GM12878 (cell line): Measurements from ENCODE around the gene ITSN2. TPM values are rescaled to one million over a fixed set of nuclear protein-coding genes. Genes with fewer than 3 reads are reported as not detected.

Source experiments
- ATAC-seq: fragments of 200-7000 bp; cut with Tn5 transposase; 3 replicates; pipeline ENCODE4 v1.9.1; 2020; ENCODE audit warnings: mild to moderate bottlenecking, moderate library complexity
- BruUV-seq: library from RNA; stranded (reverse); fragments of 400-500 nt; replicated peaks from 2 replicates; lab custom pipeline; 2021; lab: Mats Ljungman, UMichigan
- CTCF ChIA-PET: fragments of 300-600 bp; sonication (Branson Sonifier 250); formaldehyde crosslinking; extraction: SDS; loops from one replicate; lab custom pipeline; 2021; ENCODE audit warnings: inconsistent platforms; lab: Yijun Ruan, JAX
- POLR2A ChIA-PET: fragments of 350-600 bp; formaldehyde crosslinking; extraction: SDS; loops from one replicate; lab custom pipeline; 2021; ENCODE audit warnings: inconsistent platforms; lab: Charles Lee
- RAD21 ChIA-PET: fragments of 300-600 bp; sonication (Branson Sonifier 250); formaldehyde crosslinking; loops from one replicate; lab custom pipeline; 2023; ENCODE audit warnings: antibody characterized with exemption; ENCODE audit not compliant: unreplicated experiment; lab: Charles Lee
- SMC1A ChIA-PET: fragments of 300-600 bp; sonication (Branson Sonifier 250); formaldehyde crosslinking; loops from one replicate; lab custom pipeline; 2023; ENCODE audit not compliant: unreplicated experiment, uncharacterized antibody; lab: Charles Lee
- DNase-seq: peaks from one replicate; pipeline ENCODE4 v3.0.0-alpha.2; 2011; ENCODE audit warnings: low read depth, low spot score
- FAIRE-seq: peaks from 3 replicates; lab custom pipeline; 2011; peaks lifted over from hg19 to GRCh38; lab: Jason Lieb, UNC
- H2AFZ ChIP-seq: 2 replicates; pipeline ENCODE4 v1.6.0; 2011; ENCODE audit warnings: low read depth, low read length, control low read depth; ENCODE audit not compliant: control insufficient read depth
- H3K27ac ChIP-seq: 2 replicates; pipeline ENCODE4 v1.5.1; 2011; ENCODE audit warnings: control low read depth; ENCODE audit not compliant: control insufficient read depth, insufficient read depth
- H3K27me3 ChIP-seq, 2 experiments: replicated peaks in 1 of 2; 2 replicates each; pipeline versions ENCODE4 v1.6.0 to v1.6.1; 2011; ENCODE audit warnings: low read length in 1 of 2; ENCODE audit not compliant: control insufficient read depth in 2 of 2, insufficient read depth in 2 of 2
- H3K36me3 ChIP-seq, 2 experiments: 2 replicates each; pipeline ENCODE4 v1.5.1; 2011; ENCODE audit warnings: low read length in 1 of 2; ENCODE audit not compliant: control insufficient read depth in 2 of 2, insufficient read depth in 2 of 2
- H3K4me1 ChIP-seq: 2 replicates; pipeline ENCODE4 v1.6.1; 2011; ENCODE audit warnings: mild to moderate bottlenecking, low read length, moderate library complexity, mixed read lengths; ENCODE audit not compliant: control insufficient read depth, insufficient read depth
- H3K4me2 ChIP-seq: 2 replicates; pipeline ENCODE4 v1.6.0; 2011; ENCODE audit warnings: control low read depth; ENCODE audit not compliant: control insufficient read depth, insufficient read depth
- H3K4me3 ChIP-seq: fragments of 200-600 bp; sonication (generic); 2 replicates; pipeline ENCODE4 v1.5.1; 2016
- H3K79me2 ChIP-seq: 2 replicates; pipeline ENCODE4 v1.6.0; 2011; ENCODE audit warnings: low read length; ENCODE audit not compliant: control insufficient read depth, insufficient read depth
- H3K9ac ChIP-seq: 2 replicates; pipeline ENCODE4 v1.8.0; 2011; ENCODE audit warnings: low read length, control low read depth, mixed read lengths; ENCODE audit not compliant: control insufficient read depth, insufficient read depth
- H3K9me3 ChIP-seq: replicated peaks from 3 replicates; pipeline ENCODE4 v1.5.1; 2011; ENCODE audit warnings: mild to moderate bottlenecking, low read length; ENCODE audit not compliant: control insufficient read depth, insufficient read depth
- H4K20me1 ChIP-seq: 2 replicates; pipeline ENCODE4 v1.6.0; 2011; ENCODE audit not compliant: control insufficient read depth, insufficient read depth
- ASH2L ChIP-seq: fragments of 300-600, 200-600 bp; sonication (generic); IDR thresholded peaks from 2 replicates; pipeline ENCODE4 v1.6.1; 2017; ENCODE audit warnings: low read depth, mild to moderate bottlenecking, borderline replicate concordance
- PAX8 ChIP-seq: fragments of 450-650 bp; IDR thresholded peaks from 2 replicates; pipeline ENCODE4 v1.6.1; 2017; ENCODE audit warnings: mild to moderate bottlenecking, moderate library complexity
- POU2F2 ChIP-seq: IDR thresholded peaks from 3 replicates; pipeline ENCODE4 v1.6.1; 2011; ENCODE audit warnings: low read depth, mild to moderate bottlenecking, low read length, borderline replicate concordance
- TBL1XR1 ChIP-seq: IDR thresholded peaks from 2 replicates; pipeline ENCODE4 v1.6.1; 2012; ENCODE audit warnings: low read depth, low read length, improper control_type of control experiment
- WGBS: methylation state at CpG from one replicate; pipeline ENCODE4 v1.1.6; 2016; ENCODE audit warnings: low lambda C conversion rate; ENCODE audit not compliant: insufficient replicate concordance, insufficient coverage; ENCODE audit errors: missing lambda C conversion rate; 5-methylcytosine and 5-hydroxymethylcytosine counted together
- in situ Hi-C: fragments of 300-500 bp; cut with MboI; formaldehyde crosslinking; loops from 9 replicates; pipeline ENCODE4 v1.14.3; 2018; ENCODE audit warnings: mixed read lengths
- intact Hi-C: fragments of 100-400 bp; cut with micrococcal nuclease; formaldehyde crosslinking; loops from one replicate; pipeline ENCODE4 v1.14.2; 2022; ENCODE audit not compliant: unreplicated experiment
- polyA plus RNA-seq, 11 experiments: library from polyadenylated mRNA; depleted of rRNA in 4 of 11; unstranded in 6 of 11; stranded (reverse) in 5 of 11; fragments of >200 nt; fragmentation: Nextera tagmentation in 4 of 11; fragmentation: Illumina TruSeq in 1 of 11; extraction: Ambion mirVana in 4 of 11; extraction: Trizol in 1 of 11; gene quantifications; 1 replicate in 1 of 11; 2 replicates in 10 of 11; pipeline versions ENCODE4 v1.2.1 to v1.2.3, GENCODE V29; 2011 to 2016; ENCODE audit warnings: inconsistent platforms in 2 of 11, missing spikeins in 2 of 11, low read depth in 1 of 11
- total RNA-seq, 4 experiments: library from RNA; depleted of rRNA in 3 of 4; stranded (reverse); fragments of >200 nt in 3 of 4; fragmentation: Illumina TruSeq in 1 of 4; extraction: Trizol in 1 of 4; gene quantifications; 2 replicates each; pipeline versions ENCODE4 v1.2.1 to v1.2.3, GENCODE V29; 2013 to 2021
- TF ChIP-seq, protein P1 (sequence below): fragments of 450-650 bp; IDR thresholded peaks from 2 replicates; pipeline ENCODE4 v1.6.1; 2017; ENCODE audit warnings: mild to moderate bottlenecking

Gene ITSN2
- total and polyA plus RNA-seq, 10 of the 15 experiments (the other 5 are each of a cell fraction or from before 2014, with no cell fraction given): 20.5 to 80.0 (median 54.7) TPM

- BruUV-seq: no TSS peak
- RAD21 ChIA-PET: no interaction called here
- WGBS: 77% methylated on average over 9 of the region's 9 CpGs
- intact Hi-C loops (no loop called here), in situ Hi-C loops (no loop called here)
- H3K9ac ChIP-seq: no peak overlapping the region
- CTCF ChIA-PET: no interaction called here
- ATAC-seq: no peak
- SMC1A ChIA-PET: interaction anchor here (1.4 kb wide), 1 partner anchor 19 kb away, joined by 3 read pairs; no protein-coding TSS in a partner anchor
- no peaks in the 10 kb centered on the region for H3K9me3 ChIP-seq
- TF ChIP-seq, protein P1, sequence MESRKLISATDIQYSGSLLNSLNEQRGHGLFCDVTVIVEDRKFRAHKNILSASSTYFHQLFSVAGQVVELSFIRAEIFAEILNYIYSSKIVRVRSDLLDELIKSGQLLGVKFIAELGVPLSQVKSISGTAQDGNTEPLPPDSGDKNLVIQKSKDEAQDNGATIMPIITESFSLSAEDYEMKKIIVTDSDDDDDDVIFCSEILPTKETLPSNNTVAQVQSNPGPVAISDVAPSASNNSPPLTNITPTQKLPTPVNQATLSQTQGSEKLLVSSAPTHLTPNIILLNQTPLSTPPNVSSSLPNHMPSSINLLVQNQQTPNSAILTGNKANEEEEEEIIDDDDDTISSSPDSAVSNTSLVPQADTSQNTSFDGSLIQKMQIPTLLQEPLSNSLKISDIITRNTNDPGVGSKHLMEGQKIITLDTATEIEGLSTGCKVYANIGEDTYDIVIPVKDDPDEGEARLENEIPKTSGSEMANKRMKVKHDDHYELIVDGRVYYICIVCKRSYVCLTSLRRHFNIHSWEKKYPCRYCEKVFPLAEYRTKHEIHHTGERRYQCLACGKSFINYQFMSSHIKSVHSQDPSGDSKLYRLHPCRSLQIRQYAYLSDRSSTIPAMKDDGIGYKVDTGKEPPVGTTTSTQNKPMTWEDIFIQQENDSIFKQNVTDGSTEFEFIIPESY: no peak
- TF ChIP-seq ASH2L (no peak), TBL1XR1 (no peak), POU2F2 (no peak), PAX8 (no peak)
- TF ChIP-seq, all 136 proteins: peak for 0
- H4K20me1 ChIP-seq: no peaks in the 10 kb centered on the region
- no peak for FAIRE-seq
- H3K27me3 ChIP-seq: no peaks in the 10 kb centered on the region
- H3K27ac ChIP-seq: no peak overlapping the region
- peaks cover 75% of the 10 kb centered on the region for H3K79me2 ChIP-seq
- no peaks in the 10 kb centered on the region for H3K36me3 ChIP-seq
- POLR2A ChIA-PET: no interaction called here
- H3K4me2 ChIP-seq: no peak overlapping the region
- H2AFZ ChIP-seq: no peak overlapping the region
- DNase-seq: no peak
- H3K4me1 ChIP-seq: peaks cover 27% of the 10 kb centered on the region
- H3K4me3 ChIP-seq: no peak overlapping the region
These were observed 26.1 kb downstream of the ITSN2 start for GRCh38 chr2:24334245-24334633.
